HEK293 (cell line): Measurements from ENCODE around the gene TSR3.

Experiments
- CTCF ChIA-PET: fragments of 350-600 bp; formaldehyde crosslinking; extraction: SDS; loops from one replicate; lab custom pipeline; 2021; ENCODE audit warnings: antibody characterized with exemption; lab: Yijun Ruan, JAX
- POLR2A ChIA-PET: fragments of 300-600 bp; formaldehyde crosslinking; extraction: SDS; loops from one replicate; lab custom pipeline; 2020; ENCODE audit warnings: antibody characterized with exemption, inconsistent platforms; lab: Yijun Ruan, JAX
- H3K27ac ChIP-seq: fragments of 200-500 bp; sonication (Bioruptor generic); 2 replicates; pipeline ENCODE4 v1.5.1; 2014; ENCODE audit warnings: low read depth, low read length, control low read depth, inconsistent platforms; ENCODE audit errors: extremely low read depth
- H3K36me3 ChIP-seq, 2 experiments: fragments of 200-500 bp in 1 of 2; sonication (Bioruptor generic) in 1 of 2; 1 replicate in 1 of 2; 2 replicates in 1 of 2; pipeline ENCODE4 v1.5.1; 2014 to 2017; ENCODE audit warnings: inconsistent platforms in 2 of 2, low read length in 2 of 2; ENCODE audit not compliant: control insufficient read depth in 2 of 2, insufficient read depth in 1 of 2
- H3K4me1 ChIP-seq: fragments of 200-500 bp; sonication (Bioruptor generic); 2 replicates; pipeline ENCODE4 v1.5.1; 2014; ENCODE audit warnings: mild to moderate bottlenecking, low read length, inconsistent platforms; ENCODE audit not compliant: control insufficient read depth, insufficient read depth
- H3K4me3 ChIP-seq: 2 replicates; pipeline ENCODE4 v1.5.1; 2011; ENCODE audit warnings: low read depth, mild to moderate bottlenecking, control low read depth, low read length, moderate library complexity
- H3K9me3 ChIP-seq: fragments of 200-500 bp; sonication (Bioruptor generic); 2 replicates; pipeline ENCODE4 v1.5.1; 2014; ENCODE audit warnings: low read depth, low read length, inconsistent platforms; ENCODE audit not compliant: control insufficient read depth, insufficient read depth
- HOXA7 ChIP-seq: sonication (generic); formaldehyde crosslinking; IDR thresholded peaks from 2 replicates; pipeline ENCODE4 v1.8.1; 2022; ENCODE audit warnings: missing genetic modification reagents, borderline replicate concordance
- KLF8 ChIP-seq: fragments of 450-650 bp; formaldehyde crosslinking; IDR thresholded peaks from 2 replicates; pipeline ENCODE4 v1.5.1; 2016; ENCODE audit warnings: missing biosample characterization, missing genetic modification characterization
- MYNN ChIP-seq: fragments of 450-650 bp; formaldehyde crosslinking; IDR thresholded peaks from 2 replicates; pipeline ENCODE4 v1.5.1; 2016; ENCODE audit warnings: missing biosample characterization, missing genetic modification characterization, borderline replicate concordance
- SALL2 ChIP-seq: fragments of 450-650 bp; formaldehyde crosslinking; IDR thresholded peaks from 2 replicates; pipeline ENCODE4 v1.5.0; 2017; ENCODE audit warnings: missing biosample characterization, mild to moderate bottlenecking, missing genetic modification characterization, borderline replicate concordance
- SCRT1 ChIP-seq: fragments of 450-650 bp; formaldehyde crosslinking; IDR thresholded peaks from 2 replicates; pipeline ENCODE4 v1.5.1; 2016; ENCODE audit warnings: missing biosample characterization, missing genetic modification characterization, borderline replicate concordance
- TRIM28 ChIP-seq: IDR thresholded peaks from 2 replicates; pipeline ENCODE4 v1.6.1; 2011; ENCODE audit warnings: low read length, control low read depth, borderline replicate concordance
- ZBTB48 ChIP-seq: fragments of 450-650 bp; formaldehyde crosslinking; IDR thresholded peaks from 2 replicates; pipeline ENCODE4 v1.5.1; 2016; ENCODE audit warnings: missing biosample characterization, missing genetic modification characterization
- ZFHX2 ChIP-seq: fragments of 450-650 bp; formaldehyde crosslinking; conservative IDR thresholded peaks from 2 replicates; pipeline ENCODE4 v1.5.1; 2016; ENCODE audit warnings: missing biosample characterization, missing genetic modification characterization
- ZIC2 ChIP-seq: fragments of 450-650 bp; formaldehyde crosslinking; IDR thresholded peaks from 2 replicates; pipeline ENCODE4 v1.5.1; 2016; ENCODE audit warnings: missing biosample characterization, missing genetic modification characterization
- ZNF184 ChIP-seq: fragments of 450-650 bp; IDR thresholded peaks from 2 replicates; pipeline ENCODE4 v1.5.1; 2018; ENCODE audit warnings: missing biosample characterization, mild to moderate bottlenecking, missing genetic modification characterization
- ZNF221 ChIP-seq: fragments of 450-650 bp; formaldehyde crosslinking; IDR thresholded peaks from 2 replicates; pipeline ENCODE4 v1.5.1; 2017; ENCODE audit warnings: missing biosample characterization, missing genetic modification characterization, borderline replicate concordance
- ZNF266 ChIP-seq: fragments of 450-650 bp; formaldehyde crosslinking; IDR thresholded peaks from 2 replicates; pipeline ENCODE4 v1.5.1; 2016; ENCODE audit warnings: missing biosample characterization, missing genetic modification characterization, low read depth
- ZNF324 ChIP-seq: fragments of 450-650 bp; formaldehyde crosslinking; IDR thresholded peaks from 2 replicates; pipeline ENCODE4 v1.5.1; 2016; ENCODE audit warnings: missing biosample characterization, missing genetic modification characterization
- ZNF529 ChIP-seq: fragments of 450-650 bp; formaldehyde crosslinking; IDR thresholded peaks from 2 replicates; pipeline ENCODE4 v1.5.1; 2017; ENCODE audit warnings: missing genetic modification characterization, missing biosample characterization; ENCODE audit not compliant: insufficient replicate concordance
- ZNF658 ChIP-seq: fragments of 450-650 bp; formaldehyde crosslinking; IDR thresholded peaks from 2 replicates; pipeline ENCODE4; 2016; ENCODE audit warnings: missing biosample characterization, missing genetic modification characterization
- TF ChIP-seq, protein P1 (sequence below): fragments of 450-650 bp; formaldehyde crosslinking; IDR thresholded peaks from 2 replicates; pipeline ENCODE4 v1.5.1; 2017; ENCODE audit warnings: missing biosample characterization, missing genetic modification characterization
- TF ChIP-seq, protein P2 (sequence below): fragments of 450-650 bp; formaldehyde crosslinking; IDR thresholded peaks from 2 replicates; pipeline ENCODE4 v1.5.1; 2016; ENCODE audit warnings: missing biosample characterization, missing genetic modification characterization
- TF ChIP-seq, protein P3 (sequence below): fragments of 450-650 bp; formaldehyde crosslinking; IDR thresholded peaks from 2 replicates; pipeline ENCODE4 v1.5.1; 2016; ENCODE audit warnings: missing biosample characterization, missing genetic modification characterization
- TF ChIP-seq, protein P4 (sequence below): fragments of 450-650 bp; formaldehyde crosslinking; IDR thresholded peaks from 2 replicates; pipeline ENCODE4 v1.5.1; 2017; ENCODE audit warnings: missing biosample characterization, mild to moderate bottlenecking, missing genetic modification characterization, moderate library complexity

TSR3 gene

DNA sequence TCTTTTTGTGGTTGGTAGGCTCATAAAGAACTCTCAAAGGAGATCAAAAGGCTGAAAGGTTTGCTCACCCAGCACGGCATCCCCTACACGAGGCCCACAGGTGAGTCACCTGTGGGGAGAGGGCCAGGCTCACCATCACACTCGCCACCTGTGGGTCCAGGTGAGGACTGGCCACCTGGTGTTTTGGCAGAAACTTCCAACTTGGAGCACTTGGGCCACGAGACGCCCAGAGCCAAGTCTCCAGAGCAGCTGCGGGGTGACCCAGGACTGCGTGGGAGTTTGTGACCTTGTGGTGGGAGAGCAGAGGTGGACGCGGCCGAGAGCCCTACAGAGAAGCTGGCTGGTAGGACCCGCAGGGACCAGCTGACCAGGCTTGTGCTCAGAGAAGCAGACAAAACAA lies 11.1 kb upstream of the TSR3 start:
- Histone ChIP-seq H3K9me3 (no peaks in the 10 kb centered on the region), H3K36me3 (peaks cover 8 to 80% of the 10 kb centered on the region in 2 experiments; a peak in 2 of 3 replicates), H3K4me3 (no peak overlapping the region), H3K27ac (no peak overlapping the region), H3K4me1 (no peaks in the 10 kb centered on the region)
- ChIA-PET CTCF (interaction anchor here (0.6 to 4.0 kb wide), 13 partner anchors 8 to 339 kb away, joined by 3 to 30 read pairs (median 4); partner anchors contain the start of gene UNKL), POLR2A (interaction anchor here (1.0 to 2.5 kb wide), 2 partner anchors 17 to 58 kb away, joined by 3 to 14 read pairs; partner anchors contain the start of gene UQCC4)
- TF ChIP-seq SCRT1 (tag by site-specific recombination) (peak; percentile 95), TRIM28 (no peak)

DNA sequence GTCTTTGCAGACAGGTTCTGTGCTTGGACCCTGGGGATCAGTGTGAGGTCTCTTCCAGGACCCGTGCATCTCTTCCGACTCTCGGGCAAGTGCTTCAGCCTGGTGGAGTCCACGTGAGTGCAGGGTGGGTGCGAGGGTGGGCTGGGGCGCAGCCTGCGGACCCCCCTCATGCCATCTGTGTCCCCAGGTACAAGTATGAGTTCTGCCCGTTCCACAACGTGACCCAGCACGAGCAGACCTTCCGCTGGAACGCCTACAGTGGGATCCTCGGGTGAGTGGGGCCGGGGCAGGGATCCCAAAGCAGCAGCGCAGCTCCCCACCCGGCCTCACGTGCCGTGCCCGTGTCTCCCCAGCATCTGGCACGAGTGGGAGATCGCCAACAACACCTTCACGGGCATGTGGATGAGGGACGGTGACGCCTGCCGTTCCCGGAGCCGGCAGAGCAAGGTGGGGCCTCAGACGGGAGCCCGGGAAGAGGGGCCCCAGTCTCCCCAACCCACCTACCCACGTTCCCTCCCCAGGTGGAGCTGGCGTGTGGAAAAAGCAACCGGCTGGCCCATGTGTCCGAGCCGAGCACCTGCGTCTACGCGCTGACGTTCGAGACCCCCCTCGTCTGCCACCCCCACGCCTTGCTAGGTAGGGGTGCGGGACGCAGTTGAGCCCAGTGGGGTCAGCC lies 10.1 kb upstream of the TSR3 start:
- H3K36me3 ChIP-seq, result peaks cover 8 to 75% of the 10 kb centered on the region in 2 experiments; a peak in 2 of 3 replicates
- TF ChIP-seq ZNF658 (tag by site-specific recombination) (no peak), ZNF221 (tag by site-specific recombination) (no peak), SCRT1 (tag by site-specific recombination) (no peak)
- TF ChIP-seq, all 188 proteins: peak for 0

DNA sequence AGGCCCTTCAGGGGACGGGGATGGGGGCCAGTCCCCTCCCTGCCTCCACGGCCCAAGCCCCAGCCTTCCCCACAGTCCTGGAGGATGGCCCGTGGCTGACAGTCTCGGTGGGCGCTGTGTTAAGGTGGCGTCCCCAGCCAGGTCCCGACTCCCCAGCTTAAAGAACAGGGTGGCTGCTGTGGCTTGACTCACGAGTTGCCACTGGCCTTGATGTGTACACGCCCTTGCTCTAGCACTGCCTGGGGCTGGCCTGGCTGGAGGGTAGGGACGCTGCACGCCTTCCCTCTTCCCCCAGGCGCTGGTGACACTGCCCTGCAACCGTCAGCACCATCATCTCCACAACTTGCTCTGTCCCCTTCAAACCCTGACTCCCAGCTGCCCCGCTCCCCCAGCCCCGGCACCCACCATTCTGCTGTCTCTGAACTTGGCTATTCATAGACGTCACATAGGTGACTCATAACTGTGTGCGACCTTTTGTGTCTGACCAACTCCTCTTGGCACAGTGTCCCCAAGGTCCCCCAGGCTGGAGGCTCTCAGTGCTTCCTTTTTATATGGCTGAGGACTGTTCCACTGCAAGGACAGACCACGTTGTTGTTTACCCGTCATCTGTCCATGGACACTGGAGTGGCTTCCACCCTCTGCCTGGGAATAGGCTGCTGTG lies 6.4 kb upstream of the TSR3 start:
- POLR2A ChIA-PET, result no interaction called here
- H3K36me3 ChIP-seq, result peaks cover 8 to 38% of the 10 kb centered on the region in 2 experiments; a peak in 2 of 3 replicates
- H3K27ac ChIP-seq, result no peak overlapping the region
- no peaks in the 10 kb centered on the region for H3K9me3 ChIP-seq
- no peak overlapping the region for H3K4me3 ChIP-seq
- H3K4me1 ChIP-seq, result no peaks in the 10 kb centered on the region
- CTCF ChIA-PET, result interaction anchor here (0.6 kb wide), 2 partner anchors 366 to 646 kb away, joined by 3 read pairs; no protein-coding TSS in a partner anchor
- TF ChIP-seq HOXA7 (CRISPR knock-in tag) (no peak), MYNN (tag by site-specific recombination) (no peak), ZIC2 (tag by site-specific recombination) (no peak), ZNF529 (no peak), ZFHX2 (tag by site-specific recombination) (no peak), KLF8 (no peak), SCRT1 (tag by site-specific recombination) (no peak), ZNF324 (no peak), ZBTB48 (tag by site-specific recombination) (no peak), ZNF266 (tag by site-specific recombination) (no peak), SALL2 (no peak), ZNF184 (tag by site-specific recombination) (no peak)
- TF ChIP-seq, protein P1, sequence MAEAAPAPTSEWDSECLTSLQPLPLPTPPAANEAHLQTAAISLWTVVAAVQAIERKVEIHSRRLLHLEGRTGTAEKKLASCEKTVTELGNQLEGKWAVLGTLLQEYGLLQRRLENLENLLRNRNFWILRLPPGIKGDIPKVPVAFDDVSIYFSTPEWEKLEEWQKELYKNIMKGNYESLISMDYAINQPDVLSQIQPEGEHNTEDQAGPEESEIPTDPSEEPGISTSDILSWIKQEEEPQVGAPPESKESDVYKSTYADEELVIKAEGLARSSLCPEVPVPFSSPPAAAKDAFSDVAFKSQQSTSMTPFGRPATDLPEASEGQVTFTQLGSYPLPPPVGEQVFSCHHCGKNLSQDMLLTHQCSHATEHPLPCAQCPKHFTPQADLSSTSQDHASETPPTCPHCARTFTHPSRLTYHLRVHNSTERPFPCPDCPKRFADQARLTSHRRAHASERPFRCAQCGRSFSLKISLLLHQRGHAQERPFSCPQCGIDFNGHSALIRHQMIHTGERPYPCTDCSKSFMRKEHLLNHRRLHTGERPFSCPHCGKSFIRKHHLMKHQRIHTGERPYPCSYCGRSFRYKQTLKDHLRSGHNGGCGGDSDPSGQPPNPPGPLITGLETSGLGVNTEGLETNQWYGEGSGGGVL, result no peak
- TF ChIP-seq, protein P2, sequence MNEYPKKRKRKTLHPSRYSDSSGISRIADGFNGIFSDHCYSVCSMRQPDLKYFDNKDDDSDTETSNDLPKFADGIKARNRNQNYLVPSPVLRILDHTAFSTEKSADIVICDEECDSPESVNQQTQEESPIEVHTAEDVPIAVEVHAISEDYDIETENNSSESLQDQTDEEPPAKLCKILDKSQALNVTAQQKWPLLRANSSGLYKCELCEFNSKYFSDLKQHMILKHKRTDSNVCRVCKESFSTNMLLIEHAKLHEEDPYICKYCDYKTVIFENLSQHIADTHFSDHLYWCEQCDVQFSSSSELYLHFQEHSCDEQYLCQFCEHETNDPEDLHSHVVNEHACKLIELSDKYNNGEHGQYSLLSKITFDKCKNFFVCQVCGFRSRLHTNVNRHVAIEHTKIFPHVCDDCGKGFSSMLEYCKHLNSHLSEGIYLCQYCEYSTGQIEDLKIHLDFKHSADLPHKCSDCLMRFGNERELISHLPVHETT (tag by site-specific recombination), result no peak
- TF ChIP-seq, protein P3, sequence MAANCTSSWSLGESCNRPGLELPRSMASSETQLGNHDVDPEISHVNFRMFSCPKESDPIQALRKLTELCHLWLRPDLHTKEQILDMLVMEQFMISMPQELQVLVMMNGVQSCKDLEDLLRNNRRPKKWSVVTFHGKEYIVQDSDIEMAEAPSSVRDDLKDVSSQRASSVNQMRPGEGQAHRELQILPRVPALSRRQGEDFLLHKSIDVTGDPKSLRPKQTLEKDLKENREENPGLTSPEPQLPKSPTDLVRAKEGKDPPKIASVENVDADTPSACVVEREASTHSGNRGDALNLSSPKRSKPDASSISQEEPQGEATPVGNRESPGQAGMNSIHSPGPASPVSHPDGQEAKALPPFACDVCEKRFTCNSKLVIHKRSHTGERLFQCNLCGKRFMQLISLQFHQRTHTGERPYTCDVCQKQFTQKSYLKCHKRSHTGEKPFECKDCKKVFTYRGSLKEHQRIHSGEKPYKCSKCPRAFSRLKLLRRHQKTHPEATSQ (tag by site-specific recombination), result no peak
- TF ChIP-seq, protein P4, sequence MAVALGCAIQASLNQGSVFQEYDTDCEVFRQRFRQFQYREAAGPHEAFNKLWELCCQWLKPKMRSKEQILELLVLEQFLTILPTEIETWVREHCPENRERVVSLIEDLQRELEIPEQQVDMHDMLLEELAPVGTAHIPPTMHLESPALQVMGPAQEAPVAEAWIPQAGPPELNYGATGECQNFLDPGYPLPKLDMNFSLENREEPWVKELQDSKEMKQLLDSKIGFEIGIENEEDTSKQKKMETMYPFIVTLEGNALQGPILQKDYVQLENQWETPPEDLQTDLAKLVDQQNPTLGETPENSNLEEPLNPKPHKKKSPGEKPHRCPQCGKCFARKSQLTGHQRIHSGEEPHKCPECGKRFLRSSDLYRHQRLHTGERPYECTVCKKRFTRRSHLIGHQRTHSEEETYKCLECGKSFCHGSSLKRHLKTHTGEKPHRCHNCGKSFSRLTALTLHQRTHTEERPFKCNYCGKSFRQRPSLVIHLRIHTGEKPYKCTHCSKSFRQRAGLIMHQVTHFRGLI (tag by site-specific recombination), result no peak

More for the DNA sequence above, 10.1 kb upstream of the TSR3 start:
- no peaks in the 10 kb centered on the region for H3K4me1 ChIP-seq
- H3K27ac ChIP-seq, result no peak overlapping the region
- no peak overlapping the region for H3K4me3 ChIP-seq
- POLR2A ChIA-PET, result interaction anchor here (0.6 kb wide), 1 partner anchor 33 kb away, joined by 6 read pairs; no protein-coding TSS in a partner anchor
- H3K9me3 ChIP-seq, result no peaks in the 10 kb centered on the region
- CTCF ChIA-PET, result interaction anchor here (0.6 to 4.0 kb wide), 3 partner anchors 16 to 36 kb away, joined by 4 to 30 read pairs (median 5); no protein-coding TSS in a partner anchor
